Small intestine (tissue), 7 donors: ENCODE results near the gene GPR108. TPM values are rescaled to one million over a fixed set of nuclear protein-coding genes. Genes with fewer than 3 reads are reported as not detected.
A peak's percentile ranks its signal among the peaks of the same experiment; 100 is the strongest.
"Not testable (repeated sequence)": the region's sequence is repeated elsewhere in the genome, so short reads cannot be mapped to it uniquely, and the experiment has no call there.

Experiments used
- DNase-seq, 2 donors: peaks; one replicate each; pipeline versions ENCODE4 v3.0.0 to v3.0.0-alpha.2; 2013
- FAIRE-seq: peaks from 2 replicates; lab custom pipeline; 2012; peaks lifted over from hg19 to GRCh38; lab: Jason Lieb, UNC
- H3K27ac ChIP-seq, 3 donors: one replicate each; pipeline ENCODE4 v1.5.1; 2013; ENCODE audit warnings: low read length in 2 of 3, mild to moderate bottlenecking in 2 of 3, control low read depth in 1 of 3, inconsistent platforms in 1 of 3, low read depth in 1 of 3, moderate library complexity in 1 of 3
- H3K27me3 ChIP-seq, 3 donors: one replicate each; pipeline ENCODE4 v1.6.1; 2013; ENCODE audit warnings: low read length in 3 of 3, inconsistent platforms in 1 of 3; ENCODE audit not compliant: control insufficient read depth in 3 of 3, insufficient read depth in 3 of 3
- H3K36me3 ChIP-seq, 3 donors: one replicate each; pipeline ENCODE4 v1.6.1; 2013; ENCODE audit warnings: low read length in 3 of 3, inconsistent platforms in 1 of 3, low read depth in 1 of 3, mild to moderate bottlenecking in 1 of 3, moderate library complexity in 1 of 3; ENCODE audit not compliant: control insufficient read depth in 3 of 3, insufficient read depth in 2 of 3
- H3K4me1 ChIP-seq, 3 donors: one replicate each; pipeline ENCODE4 v1.6.1; 2013; ENCODE audit warnings: low read length in 2 of 3, inconsistent platforms in 1 of 3, low read depth in 1 of 3, mild to moderate bottlenecking in 1 of 3, moderate library complexity in 1 of 3; ENCODE audit not compliant: control insufficient read depth in 3 of 3, insufficient read depth in 2 of 3
- H3K4me3 ChIP-seq, 3 donors: one replicate each; pipeline ENCODE4 v1.5.1; 2013; ENCODE audit warnings: low read length in 3 of 3, control low read depth in 1 of 3, inconsistent platforms in 1 of 3, low read depth in 1 of 3, mild to moderate bottlenecking in 1 of 3, moderate library complexity in 1 of 3
- H3K9me3 ChIP-seq, 2 donors: one replicate each; pipeline ENCODE4 v1.6.1; 2013; ENCODE audit warnings: low read depth in 1 of 2, low read length in 1 of 2; ENCODE audit not compliant: control insufficient read depth in 2 of 2, insufficient read depth in 1 of 2
- WGBS, 3 donors: extraction: QIAGEN DNeasy Blood & Tissue Kit; methylation state at CpG; one replicate each; pipeline ENCODE4 v1.1.7; 2013; 5-methylcytosine and 5-hydroxymethylcytosine counted together
- polyA plus RNA-seq, 4 donors: library from polyadenylated mRNA; stranded (reverse) in 3 of 4; unstranded in 1 of 4; fragments of 200-250 nt in 3 of 4; fragments of 120-200 nt in 1 of 4; gene quantifications; one replicate each; pipeline versions ENCODE4 v1.2.1 to v1.2.3, GENCODE V29; 2013
- donor health status: healthy with polysubstance abuse.
- donor health status: control.
- donor health status: control.
- donor health status: Bipolar disorder and iron deficiency.
- donor health status: healthy.

Gene GPR108
- polyA plus RNA-seq, 4 donors, result 68.9 to 128 (median 89.2) TPM

DNA sequence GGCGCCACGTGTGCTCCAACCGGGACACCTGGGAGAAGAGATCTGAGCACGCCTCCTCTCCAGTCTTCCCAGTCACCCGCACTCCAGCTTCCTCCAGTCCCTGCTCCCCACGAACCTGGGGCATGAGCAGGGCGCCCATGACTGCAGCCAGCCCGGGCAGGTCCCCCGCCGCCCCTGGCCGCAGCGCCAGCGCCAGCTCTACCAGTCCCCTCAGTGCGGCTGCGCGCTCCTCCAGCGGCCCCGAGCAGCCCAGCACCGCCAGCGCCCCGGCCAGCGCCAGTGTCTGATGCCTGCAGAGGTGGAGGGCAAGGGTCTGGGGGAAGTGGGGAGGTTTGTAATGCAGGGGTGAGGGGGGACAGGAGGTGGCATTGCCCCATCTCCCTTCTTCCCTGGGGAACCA, 16.8 kb upstream of the GPR108 start:
- WGBS, 3 donors, result 94 to 96% (median 95%) methylated on average over 20 to 22 of the region's 22 CpGs
- peaks cover 0 to 22% (median 0%) of the 10 kb centered on the region in 3 donors for H3K4me1 ChIP-seq
- DNase-seq, result no peak
- no peaks in the 10 kb centered on the region for H3K27me3 ChIP-seq
- no peaks in the 10 kb centered on the region for H3K9me3 ChIP-seq
- FAIRE-seq, result no peak
- H3K36me3 ChIP-seq, result peaks cover 4 to 74% (median 12%) of the 10 kb centered on the region in 3 donors
- no peak overlapping the region for H3K4me3 ChIP-seq
- H3K27ac ChIP-seq, result peak overlapping the region in 2 of 3 donors; percentile 95 to 99

DNA sequence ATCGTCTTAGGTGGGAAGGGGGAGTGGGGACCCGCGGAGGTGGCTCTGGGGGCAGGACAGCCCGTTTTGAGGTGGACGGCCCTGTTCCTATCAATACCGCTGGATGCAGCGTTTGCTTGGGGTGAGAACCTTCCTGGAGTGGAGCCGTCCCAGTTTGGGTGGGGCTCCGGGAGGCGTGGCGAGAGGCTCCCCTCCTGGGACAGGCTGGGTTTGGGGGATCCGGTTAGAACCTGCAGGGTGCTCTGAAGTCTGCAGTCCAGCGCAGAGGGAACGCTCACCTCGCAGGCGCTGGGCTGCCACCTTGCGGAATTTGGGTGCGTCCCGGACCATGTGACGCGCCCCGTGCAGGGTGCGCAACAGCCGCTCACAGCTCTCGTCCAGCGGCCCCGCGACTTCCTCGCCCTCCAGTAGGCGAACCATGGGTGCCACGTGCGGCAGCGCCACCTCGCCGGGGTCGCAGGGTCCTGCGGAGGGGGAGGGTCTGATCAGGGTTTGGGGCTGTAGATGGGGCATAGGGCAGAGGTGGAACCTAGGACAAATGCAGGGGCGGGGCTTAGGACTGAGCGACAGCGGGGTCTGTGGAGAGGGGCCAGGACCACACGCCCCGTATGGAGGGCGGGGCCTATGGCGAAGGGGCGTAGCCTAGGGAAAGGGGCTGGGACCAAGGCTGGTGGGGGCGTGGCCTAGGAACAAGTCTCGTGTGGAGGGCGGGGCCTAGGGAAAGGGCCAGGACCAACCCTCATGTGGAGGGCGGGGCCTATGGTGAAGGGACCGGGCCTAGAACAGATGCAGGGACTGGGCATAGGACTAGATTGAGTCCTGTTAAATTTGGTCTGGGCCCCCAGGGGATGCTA, 16.0 kb upstream of the GPR108 start:
- peaks cover 0 to 27% (median 0%) of the 10 kb centered on the region in 3 donors for H3K4me1 ChIP-seq
- no peaks in the 10 kb centered on the region for H3K27me3 ChIP-seq
- 7 to 12% (median 7%) methylated on average over 47 to 50 of the region's 50 CpGs for WGBS, 3 donors
- H3K4me3 ChIP-seq, result peak overlapping the region; percentile 20 to 54 (median 42)
- peak overlapping the region; percentile 95 to 99 (median 98) for H3K27ac ChIP-seq
- DNase-seq, result peak; percentile 95 to 96
- FAIRE-seq, result no peak
- H3K9me3 ChIP-seq, result no peaks in the 10 kb centered on the region
- H3K36me3 ChIP-seq, result peaks cover 4 to 72% (median 8%) of the 10 kb centered on the region in 3 donors

DNA sequence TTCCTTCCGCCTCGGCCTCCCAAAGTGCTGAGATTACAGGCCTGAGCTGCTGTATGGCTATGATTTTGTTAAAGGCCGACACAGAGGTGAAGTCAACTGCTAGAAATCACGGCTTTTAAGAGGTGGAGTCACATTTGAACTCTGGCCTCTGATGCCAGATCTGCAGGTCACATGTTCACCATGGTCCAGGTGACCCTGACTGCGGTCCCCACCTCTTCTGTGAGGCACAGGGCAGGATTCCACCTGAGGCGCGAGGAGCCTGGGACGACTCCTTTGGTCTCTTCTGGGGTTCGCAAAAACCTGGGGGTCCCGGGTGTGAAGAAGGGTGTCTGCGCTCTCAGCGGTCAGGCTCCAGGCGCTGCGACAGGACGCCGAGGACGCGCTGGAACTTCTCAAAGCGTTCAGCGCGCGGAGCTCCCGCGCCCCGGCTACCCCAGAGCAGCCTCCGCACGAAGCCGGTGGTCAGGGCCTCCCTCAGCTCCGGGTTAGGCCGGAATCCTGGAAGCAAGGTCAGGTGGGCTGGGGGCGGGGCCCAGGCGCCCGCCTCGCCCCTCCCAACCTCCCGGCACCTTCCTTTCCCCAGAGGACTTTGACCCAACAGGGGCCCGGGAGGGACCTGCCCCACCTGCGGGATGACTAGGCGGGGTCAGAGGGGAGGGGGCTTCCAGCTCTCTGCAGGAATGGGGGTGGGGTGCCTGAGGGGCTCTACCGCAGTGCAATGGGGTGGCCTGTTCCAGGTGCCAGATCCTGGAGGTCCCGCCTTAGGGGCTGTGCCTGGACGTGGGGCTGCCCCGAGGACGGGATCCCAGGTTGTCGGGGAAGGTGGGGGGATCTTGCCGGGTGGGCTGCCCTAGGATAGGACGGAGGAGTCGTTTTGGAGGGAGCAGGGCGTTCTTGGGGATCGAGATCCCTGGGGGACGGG, 15.1 kb upstream of the GPR108 start:
- peaks cover 0 to 30% (median 0%) of the 10 kb centered on the region in 3 donors for H3K4me1 ChIP-seq
- peaks cover 4 to 73% (median 8%) of the 10 kb centered on the region in 3 donors for H3K36me3 ChIP-seq
- H3K4me3 ChIP-seq, result peak overlapping the region in 2 of 3 donors; percentile 42 to 54
- FAIRE-seq (no peak), DNase-seq (peak; percentile 94 to 96)
- H3K27me3 ChIP-seq, result no peaks in the 10 kb centered on the region
- H3K9me3 ChIP-seq, result no peaks in the 10 kb centered on the region
- 26 to 57% (median 42%) methylated on average over 47 to 50 of the region's 50 CpGs for WGBS, 3 donors
- H3K27ac ChIP-seq, result peak overlapping the region; percentile 95 to 99 (median 98)

DNA sequence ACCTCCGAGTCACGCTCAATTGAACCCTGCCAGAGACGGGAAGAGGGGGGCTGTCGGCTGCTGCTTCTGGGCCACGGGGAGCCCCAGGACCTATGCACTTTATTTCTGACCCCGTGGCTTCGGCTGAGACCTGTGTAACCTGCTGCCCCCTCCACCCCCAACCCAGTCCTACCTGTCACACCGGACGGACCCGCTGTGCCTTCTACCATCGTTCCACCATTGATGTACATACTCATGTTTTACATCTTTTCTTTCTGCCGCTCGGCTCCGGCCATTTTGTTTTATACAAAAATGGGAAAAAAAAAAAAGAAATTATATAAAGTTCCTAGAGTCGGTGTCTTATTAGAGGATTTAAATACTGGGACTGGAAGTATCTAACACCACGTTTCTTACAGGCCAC, 13.8 kb upstream of the GPR108 start:
- whole genome bisulfite sequencing, 3 donors, result 93 to 95% (median 93%) methylated on average over 16 of the region's 16 CpGs
- FAIRE-seq, result no peak

DNA sequence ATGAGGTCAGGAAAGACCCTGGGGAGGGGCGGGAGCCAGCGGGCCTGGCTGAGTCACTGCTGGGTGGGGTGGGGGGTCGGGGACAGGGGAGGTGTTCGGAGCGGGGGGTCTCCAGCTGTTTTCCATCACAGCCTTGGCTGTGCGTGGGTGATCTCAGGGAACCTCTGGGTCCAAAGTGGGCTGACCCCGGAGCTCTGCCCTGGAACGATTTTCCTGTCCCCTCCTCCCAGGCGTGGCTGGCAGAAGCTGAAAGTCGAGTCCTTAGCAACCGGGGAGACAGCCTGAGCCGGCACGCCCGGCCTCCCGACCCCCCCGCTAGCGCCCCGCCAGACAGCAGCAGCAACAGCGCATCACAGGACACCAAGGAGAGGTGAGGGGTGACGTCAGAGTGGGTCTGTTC, 12.7 kb upstream of the GPR108 start:
- peak in 1 of 2 donors; percentile 45 for DNase-seq
- no peak for FAIRE-seq
- H3K27ac ChIP-seq, result peak overlapping the region in 1 of 3 donors; percentile 34

More for the DNA sequence above, 13.8 kb upstream of the GPR108 start:
- Histone ChIP-seq H3K4me3 (no peak overlapping the region), H3K27ac (peak overlapping the region in 2 of 3 donors; percentile 37 to 99), H3K36me3 (peaks cover 6 to 84% (median 10%) of the 10 kb centered on the region in 3 donors), H3K9me3 (peaks cover 0 to 9% of the 10 kb centered on the region in 2 donors), H3K27me3 (no peaks in the 10 kb centered on the region), H3K4me1 (peaks cover 0 to 30% (median 0%) of the 10 kb centered on the region in 3 donors)
- no peak for DNase-seq

DNA sequence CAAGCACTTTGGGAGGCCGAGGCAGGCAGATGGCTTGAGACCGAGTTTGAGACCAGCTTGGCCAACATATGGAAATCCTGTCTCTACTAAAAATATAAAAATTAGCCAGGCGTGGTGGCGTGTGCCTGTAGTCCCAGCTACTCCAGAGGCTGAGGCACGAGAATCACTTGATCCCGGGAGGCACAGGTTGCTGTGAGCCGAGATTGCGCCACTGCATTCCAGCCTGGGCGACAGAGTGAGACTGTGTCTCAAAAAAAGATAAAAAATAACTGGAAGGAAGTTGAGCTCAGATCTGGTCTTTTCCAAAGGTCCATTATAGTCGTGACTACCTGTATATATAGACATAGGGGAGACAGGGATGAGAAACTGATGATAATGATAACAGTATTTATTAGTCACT, 11.2 kb upstream of the GPR108 start:
- Histone ChIP-seq H3K36me3 (peaks cover 6 to 87% (median 7%) of the 10 kb centered on the region in 3 donors), H3K4me1 (peaks cover 0 to 44% (median 4%) of the 10 kb centered on the region in 3 donors), H3K27ac (peak overlapping the region in 1 of 3 donors; percentile 52), H3K9me3 (peaks cover 0 to 11% of the 10 kb centered on the region in 2 donors)
- WGBS, 3 donors, result 90 to 94% (median 92%) methylated on average over 10 of the region's 10 CpGs
- H3K4me3 ChIP-seq, FAIRE-seq, H3K27me3 ChIP-seq: not testable (repeated sequence)
- DNase-seq, result peak in 1 of 2 donors; percentile 26

More for the DNA sequence above, 12.7 kb upstream of the GPR108 start:
- Histone ChIP-seq H3K4me1 (peaks cover 0 to 36% (median 3%) of the 10 kb centered on the region in 3 donors), H3K9me3 (peaks cover 0 to 11% of the 10 kb centered on the region in 2 donors), H3K36me3 (peaks cover 6 to 87% (median 11%) of the 10 kb centered on the region in 3 donors), H3K4me3 (no peak overlapping the region), H3K27me3 (no peaks in the 10 kb centered on the region)
- WGBS, 3 donors, result 52 to 60% (median 60%) methylated on average over 19 to 20 of the region's 20 CpGs

DNA sequence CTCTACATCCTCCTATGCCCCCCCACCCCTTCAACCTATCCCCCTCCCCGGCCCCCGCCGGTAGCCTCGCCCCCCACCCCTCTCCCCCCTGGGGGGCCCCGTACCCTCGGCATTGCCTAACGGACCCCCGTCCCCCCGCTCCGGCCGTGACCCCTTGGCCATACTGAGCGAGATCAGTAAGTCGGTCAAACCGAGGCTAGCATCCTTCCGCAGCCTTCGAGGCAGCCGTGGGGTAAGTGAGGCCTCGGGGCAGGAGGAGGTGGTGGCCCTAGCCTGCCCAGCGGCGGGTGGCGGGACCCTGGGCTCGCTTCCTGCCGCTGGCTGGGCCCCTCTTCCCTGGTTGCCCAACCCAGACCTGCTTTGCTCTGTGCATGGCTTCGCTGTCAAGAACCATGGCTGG, 8.6 kb upstream of the GPR108 start:
- no peak for FAIRE-seq
- no peak for DNase-seq
- H3K36me3 ChIP-seq, result peaks cover 6 to 87% (median 7%) of the 10 kb centered on the region in 3 donors
- H3K27ac ChIP-seq, result no peak overlapping the region
- H3K4me3 ChIP-seq, result no peak overlapping the region
- peaks cover 0 to 11% of the 10 kb centered on the region in 2 donors for H3K9me3 ChIP-seq
- H3K27me3 ChIP-seq, result no peaks in the 10 kb centered on the region
- peaks cover 0 to 35% (median 4%) of the 10 kb centered on the region in 3 donors for H3K4me1 ChIP-seq
- 86 to 95% (median 88%) methylated on average over 17 to 24 of the region's 24 CpGs for WGBS, 3 donors
